ENCODE results near the gene CNDP1. TPM values are rescaled to one million over a fixed set of nuclear protein-coding genes. Genes with fewer than 3 reads are reported as not detected.

The CNDP1 gene
- total RNA-seq, 2 experiments from 2014 or later, result not detected

GRCh38 chr18:74595431-74595830, 61.1 kb downstream of the CNDP1 start:
- DNase-seq, result no peak

GRCh38 chr18:74597034-74597661, 62.8 kb downstream of the CNDP1 start:
- H3K36me3 Mint-ChIP-seq (ENCODE audit: low read depth), result peaks cover 43% of the 10 kb centered on the region
- no peaks in the 10 kb centered on the region for H3K27me3 Mint-ChIP-seq
- H3K4me3 Mint-ChIP-seq, result peak overlapping the region; percentile 94
- ChIA-PET POLR2A (no interaction called here), CTCF (interaction anchor here (1.4 kb wide), 1 partner anchor 9 kb away, joined by 5 read pairs; no protein-coding TSS in a partner anchor)
- peak; percentile 73 for DNase-seq
- peaks cover 5% of the 10 kb centered on the region for H3K9me3 Mint-ChIP-seq
- peak overlapping the region; percentile 100 for H3K27ac Mint-ChIP-seq
- H3K4me1 Mint-ChIP-seq, result peaks cover 46% of the 10 kb centered on the region

More at GRCh38 chr18:74595431-74595830, 61.1 kb downstream of the CNDP1 start:
- H3K4me3 Mint-ChIP-seq, result peak overlapping the region; percentile 60
- ChIA-PET POLR2A (no interaction called here), CTCF (no interaction called here)
- H3K27ac Mint-ChIP-seq, result peak overlapping the region; percentile 16
- peaks cover 38% of the 10 kb centered on the region for H3K4me1 Mint-ChIP-seq
- peaks cover 38% of the 10 kb centered on the region for H3K36me3 Mint-ChIP-seq (ENCODE audit: low read depth)
- no peaks in the 10 kb centered on the region for H3K27me3 Mint-ChIP-seq
- H3K9me3 Mint-ChIP-seq, result peaks cover 5% of the 10 kb centered on the region

GRCh38 chr18:74597662-74598349, 63.5 kb downstream of the CNDP1 start, which contains the start of gene ZNF407:
TSS of gene ZNF407 (plus strand) at chr18:74597870. CDS start at chr18:74631020, 33,150 bp downstream.
- H3K27ac Mint-ChIP-seq, result peak within 1 kb of the TSS; percentile 100
- DNase-seq, result peak; percentile 90
- H3K27me3 Mint-ChIP-seq, result no peaks in the 10 kb centered on the region
- peak within 1 kb of the TSS; percentile 94 for H3K4me3 Mint-ChIP-seq
- POLR2A ChIA-PET, result no interaction called here
- CTCF ChIA-PET, result interaction anchor here (0.6 to 1.4 kb wide), 2 partner anchors 9 to 12 kb away, joined by 4 to 5 read pairs; no protein-coding TSS in a partner anchor
- H3K36me3 Mint-ChIP-seq (ENCODE audit: low read depth), result peaks cover 41% of the 10 kb centered on the region
- peaks cover 46% of the 10 kb centered on the region for H3K4me1 Mint-ChIP-seq
- H3K9me3 Mint-ChIP-seq, result peaks cover 4% of the 10 kb centered on the region

- Mint-ChIP-seq H3K36me3 (ENCODE audit: low read depth) (peaks cover 36% of the 10 kb centered on the region), H3K27me3 (no peaks in the 10 kb centered on the region), H3K9me3 (peaks cover 2% of the 10 kb centered on the region), H3K4me1 (peaks cover 45% of the 10 kb centered on the region), H3K27ac (peak overlapping the region; percentile 100), H3K4me3 (peak overlapping the region; percentile 94)
- CTCF ChIA-PET, result interaction anchor here (0.6 to 1.1 kb wide), 2 partner anchors 13 to 83 kb away, joined by 3 to 4 read pairs; no protein-coding TSS in a partner anchor
- peak; percentile 72 for DNase-seq
- POLR2A ChIA-PET, result no interaction called here
These were observed 64.2 kb downstream of the CNDP1 start for GRCh38 chr18:74598350-74599001.

- ChIA-PET POLR2A (no interaction called here), CTCF (interaction anchor here (1.0 to 1.3 kb wide), 2 partner anchors 22 to 28 kb away, joined by 3 read pairs; no protein-coding TSS in a partner anchor)
- Mint-ChIP-seq H3K4me3 (no peak overlapping the region), H3K4me1 (peaks cover 16% of the 10 kb centered on the region), H3K27me3 (no peaks in the 10 kb centered on the region), H3K27ac (no peak overlapping the region), H3K36me3 (ENCODE audit: low read depth) (peaks cover 9% of the 10 kb centered on the region), H3K9me3 (no peaks in the 10 kb centered on the region)
- no peak for DNase-seq
These were observed 70.1 kb downstream of the CNDP1 start for GRCh38 chr18:74604361-74604760.

GRCh38 chr18:74604774-74605173, 70.5 kb downstream of the CNDP1 start:
- CTCF ChIA-PET, result interaction anchor here (1.0 kb wide), 1 partner anchor 27 kb away, joined by 3 read pairs; no protein-coding TSS in a partner anchor
- DNase-seq, result no peak
- Mint-ChIP-seq H3K4me3 (no peak overlapping the region), H3K9me3 (no peaks in the 10 kb centered on the region), H3K27me3 (no peaks in the 10 kb centered on the region), H3K27ac (no peak overlapping the region), H3K4me1 (peaks cover 15% of the 10 kb centered on the region), H3K36me3 (ENCODE audit: low read depth) (peaks cover 9% of the 10 kb centered on the region)
- POLR2A ChIA-PET, result no interaction called here

- Mint-ChIP-seq H3K4me3 (no peak overlapping the region), H3K36me3 (ENCODE audit: low read depth) (no peaks in the 10 kb centered on the region), H3K9me3 (no peaks in the 10 kb centered on the region), H3K27ac (no peak overlapping the region), H3K27me3 (no peaks in the 10 kb centered on the region), H3K4me1 (peaks cover 10% of the 10 kb centered on the region)
- CTCF ChIA-PET, result no interaction called here
- POLR2A ChIA-PET, result no interaction called here
- no peak for DNase-seq
These were observed 74.4 kb downstream of the CNDP1 start for GRCh38 chr18:74608681-74609080.

- no peak for DNase-seq
- H3K4me1 Mint-ChIP-seq, result peaks cover 10% of the 10 kb centered on the region
- H3K9me3 Mint-ChIP-seq, result no peaks in the 10 kb centered on the region
- H3K27me3 Mint-ChIP-seq, result no peaks in the 10 kb centered on the region
- ChIA-PET CTCF (no interaction called here), POLR2A (no interaction called here)
- H3K36me3 Mint-ChIP-seq (ENCODE audit: low read depth), result no peaks in the 10 kb centered on the region
- no peak overlapping the region for H3K27ac Mint-ChIP-seq
- no peak overlapping the region for H3K4me3 Mint-ChIP-seq
These were observed 75.2 kb downstream of the CNDP1 start for GRCh38 chr18:74609535-74609934.

- Mint-ChIP-seq H3K4me1 (peaks cover 10% of the 10 kb centered on the region), H3K27ac (no peak overlapping the region), H3K9me3 (no peaks in the 10 kb centered on the region), H3K27me3 (no peaks in the 10 kb centered on the region), H3K36me3 (ENCODE audit: low read depth) (no peaks in the 10 kb centered on the region), H3K4me3 (no peak overlapping the region)
- ChIA-PET CTCF (no interaction called here), POLR2A (no interaction called here)
- DNase-seq, result no peak
These were observed 75.8 kb downstream of the CNDP1 start for GRCh38 chr18:74610051-74610615.

- Mint-ChIP-seq H3K27ac (no peak overlapping the region), H3K4me1 (peaks cover 10% of the 10 kb centered on the region), H3K27me3 (no peaks in the 10 kb centered on the region), H3K9me3 (no peaks in the 10 kb centered on the region), H3K4me3 (no peak overlapping the region), H3K36me3 (ENCODE audit: low read depth) (no peaks in the 10 kb centered on the region)
- DNase-seq, result no peak
- ChIA-PET CTCF (no interaction called here), POLR2A (no interaction called here)
These were observed 76.6 kb downstream of the CNDP1 start for GRCh38 chr18:74610860-74611259.

GRCh38 chr18:74611765-74612164, 77.5 kb downstream of the CNDP1 start:
- no peak for DNase-seq
- Mint-ChIP-seq H3K4me3 (no peak overlapping the region), H3K27me3 (no peaks in the 10 kb centered on the region), H3K27ac (no peak overlapping the region), H3K9me3 (no peaks in the 10 kb centered on the region), H3K4me1 (peaks cover 10% of the 10 kb centered on the region), H3K36me3 (ENCODE audit: low read depth) (no peaks in the 10 kb centered on the region)
- ChIA-PET CTCF (no interaction called here), POLR2A (no interaction called here)

GRCh38 chr18:74613381-74613780, 79.1 kb downstream of the CNDP1 start:
- no peak for DNase-seq
- POLR2A ChIA-PET, result no interaction called here
- Mint-ChIP-seq H3K27me3 (no peaks in the 10 kb centered on the region), H3K36me3 (ENCODE audit: low read depth) (no peaks in the 10 kb centered on the region), H3K4me3 (no peak overlapping the region), H3K9me3 (no peaks in the 10 kb centered on the region), H3K27ac (no peak overlapping the region), H3K4me1 (peaks cover 10% of the 10 kb centered on the region)
- CTCF ChIA-PET, result no interaction called here

- Mint-ChIP-seq H3K4me1 (peaks cover 2% of the 10 kb centered on the region), H3K27me3 (no peaks in the 10 kb centered on the region), H3K4me3 (no peak overlapping the region), H3K36me3 (ENCODE audit: low read depth) (no peaks in the 10 kb centered on the region), H3K27ac (no peak overlapping the region), H3K9me3 (no peaks in the 10 kb centered on the region)
- ChIA-PET POLR2A (no interaction called here), CTCF (no interaction called here)
- DNase-seq, result no peak
These were observed 82.2 kb downstream of the CNDP1 start for GRCh38 chr18:74616494-74616893.

All from activated CD4-positive, alpha-beta T cell treated with anti-CD3 and anti-CD28 coated beads, Interleukin-2, amount 10 ng/mL, durations not matched to agents 7 days and 5 days (primary cell).